Muscle layer of duodenum (tissue), 2 donors: ENCODE results near the gene WDFY2.

Source experiments
- H3K27ac ChIP-seq: one replicate; pipeline ENCODE4 v1.7.0; 2013; ENCODE audit warnings: mild to moderate bottlenecking, low read length
- H3K27me3 ChIP-seq: one replicate; pipeline ENCODE4 v1.7.0; 2013; ENCODE audit warnings: low read depth, mild to moderate bottlenecking, control low read depth, low read length
- H3K36me3 ChIP-seq, 2 donors: one replicate each; pipeline ENCODE4 v1.7.0; 2013; ENCODE audit warnings: low read length in 2 of 2, control low read depth in 1 of 2, mild to moderate bottlenecking in 1 of 2; ENCODE audit not compliant: insufficient read depth in 2 of 2, control insufficient read depth in 1 of 2
- H3K4me1 ChIP-seq, 2 donors: one replicate each; pipeline ENCODE4 v1.7.0; 2013; ENCODE audit warnings: low read length in 2 of 2, mild to moderate bottlenecking in 2 of 2, control low read depth in 1 of 2, moderate library complexity in 1 of 2; ENCODE audit not compliant: insufficient read depth in 2 of 2, control insufficient read depth in 1 of 2
- H3K4me3 ChIP-seq, 2 donors: one replicate each; pipeline ENCODE4 v1.7.0; 2013; ENCODE audit warnings: low read length in 2 of 2, low read depth in 1 of 2, mild to moderate bottlenecking in 1 of 2
- H3K9me3 ChIP-seq, 2 donors: one replicate each; pipeline ENCODE4 v1.7.0; 2013; ENCODE audit warnings: low read length in 2 of 2, control low read depth in 1 of 2, mild to moderate bottlenecking in 1 of 2; ENCODE audit not compliant: control insufficient read depth in 1 of 2
- donor health status: healthy.

Gene WDFY2

GRCh38 chr13:51550151-51550550 is 34.1 kb upstream of the WDFY2 start:
- H3K4me3 ChIP-seq = no peak overlapping the region
- H3K9me3 ChIP-seq = no peaks in the 10 kb centered on the region
- no peaks in the 10 kb centered on the region for H3K36me3 ChIP-seq
- no peak overlapping the region for H3K27ac ChIP-seq
- no peaks in the 10 kb centered on the region for H3K4me1 ChIP-seq
- no peaks in the 10 kb centered on the region for H3K27me3 ChIP-seq

GRCh38 chr13:51551416-51551815 is 32.8 kb upstream of the WDFY2 start:
- Histone ChIP-seq H3K36me3 (no peaks in the 10 kb centered on the region), H3K9me3 (no peaks in the 10 kb centered on the region), H3K27ac (no peak overlapping the region)

DNA sequence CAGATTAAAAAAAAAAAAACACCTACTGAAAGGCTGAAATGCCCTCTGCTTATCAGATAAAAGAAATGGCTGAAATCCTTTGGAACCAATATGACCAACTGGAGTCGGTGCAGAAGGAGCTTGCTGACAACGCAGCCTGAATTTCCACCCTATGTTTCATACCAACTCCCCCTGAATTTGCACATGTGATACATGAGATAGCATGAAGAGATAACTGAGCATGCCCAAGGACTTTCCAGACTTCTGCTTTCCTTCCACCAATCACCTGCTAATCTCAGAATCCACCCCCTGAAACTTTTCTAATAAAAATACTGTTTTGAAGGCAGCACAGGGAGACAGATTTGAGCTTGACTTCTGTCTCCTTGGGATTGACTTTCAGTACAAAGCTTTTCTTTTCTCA is 32.2 kb upstream of the WDFY2 start:
- no peaks in the 10 kb centered on the region for H3K27me3 ChIP-seq
- H3K4me1 ChIP-seq = no peaks in the 10 kb centered on the region
- H3K27ac ChIP-seq = no peak overlapping the region
- no peaks in the 10 kb centered on the region for H3K9me3 ChIP-seq
- H3K36me3 ChIP-seq = no peaks in the 10 kb centered on the region
- no peak overlapping the region for H3K4me3 ChIP-seq

More at GRCh38 chr13:51551416-51551815, 32.8 kb upstream of the WDFY2 start:
- Histone ChIP-seq H3K27me3 (no peaks in the 10 kb centered on the region), H3K4me1 (no peaks in the 10 kb centered on the region), H3K4me3 (no peak overlapping the region)

DNA sequence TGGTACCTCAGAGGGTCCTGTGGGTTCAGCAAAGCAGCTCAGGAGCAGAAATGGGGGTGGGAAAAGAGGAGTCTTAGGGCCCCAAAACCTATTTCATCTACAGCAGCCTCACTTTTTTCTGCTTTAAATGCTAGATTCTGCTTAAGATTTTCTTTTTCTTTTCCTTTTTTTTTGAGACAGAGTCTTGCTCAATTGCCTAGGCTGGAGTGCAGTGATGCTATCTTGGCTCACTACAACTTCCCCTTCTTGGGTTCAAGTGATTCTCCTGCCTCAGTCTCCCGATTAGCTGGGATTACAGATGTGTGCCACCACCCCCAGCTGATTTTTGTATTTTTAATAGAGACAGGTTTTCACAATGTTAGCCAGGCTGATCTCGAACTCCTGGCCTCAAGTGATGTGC is 30.7 kb upstream of the WDFY2 start:
- H3K9me3 ChIP-seq = no peaks in the 10 kb centered on the region
- H3K27ac ChIP-seq = no peak overlapping the region
- no peaks in the 10 kb centered on the region for H3K36me3 ChIP-seq
- no peaks in the 10 kb centered on the region for H3K4me1 ChIP-seq
- no peaks in the 10 kb centered on the region for H3K27me3 ChIP-seq
- no peak overlapping the region for H3K4me3 ChIP-seq

- no peak overlapping the region for H3K4me3 ChIP-seq
- H3K36me3 ChIP-seq = no peaks in the 10 kb centered on the region
- no peaks in the 10 kb centered on the region for H3K27me3 ChIP-seq
- no peaks in the 10 kb centered on the region for H3K9me3 ChIP-seq
- no peak overlapping the region for H3K27ac ChIP-seq
- H3K4me1 ChIP-seq = no peaks in the 10 kb centered on the region
Measured at GRCh38 chr13:51556740-51557139, 27.5 kb upstream of the WDFY2 start.

- Histone ChIP-seq H3K27me3 (no peaks in the 10 kb centered on the region), H3K4me1 (no peaks in the 10 kb centered on the region), H3K27ac (no peak overlapping the region), H3K36me3 (no peaks in the 10 kb centered on the region), H3K9me3 (no peaks in the 10 kb centered on the region), H3K4me3 (no peak overlapping the region)
Measured at GRCh38 chr13:51557438-51557837, 26.8 kb upstream of the WDFY2 start.

DNA sequence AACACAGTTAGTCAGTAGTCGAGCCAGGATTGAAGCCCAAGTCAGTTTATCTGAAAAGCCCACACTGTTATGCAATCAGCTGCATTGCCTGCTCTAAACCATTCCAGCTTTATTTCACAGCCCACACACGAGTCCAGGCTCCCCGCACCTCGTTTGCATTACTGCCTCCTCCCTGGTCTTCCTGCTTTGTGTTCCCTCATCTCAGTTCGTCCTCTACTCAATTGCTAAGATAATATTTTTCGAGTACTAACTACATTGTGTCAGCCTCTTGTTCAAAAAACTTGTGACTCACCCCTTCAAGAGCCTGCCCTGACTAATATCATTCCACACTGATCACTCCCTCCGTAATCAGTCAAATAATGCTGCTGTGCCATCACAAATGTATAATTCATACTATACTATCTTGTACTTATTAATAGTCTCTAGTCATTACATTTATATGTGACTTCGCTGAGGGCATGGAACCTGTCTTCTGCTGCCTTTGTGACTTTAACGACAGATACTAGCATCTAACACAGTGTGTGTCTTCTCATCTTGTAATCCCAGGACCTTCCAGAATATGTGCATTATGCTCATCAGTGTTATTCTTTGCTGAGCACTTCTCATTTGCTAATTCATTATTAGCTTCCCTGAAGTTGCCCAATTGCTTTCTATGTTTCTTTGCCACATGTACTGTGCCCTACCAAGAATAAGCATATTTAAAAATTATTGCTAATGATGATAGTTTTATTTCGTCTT is 26.2 kb upstream of the WDFY2 start:
- H3K27ac ChIP-seq = no peak overlapping the region
- no peak overlapping the region for H3K4me3 ChIP-seq
- H3K36me3 ChIP-seq = no peaks in the 10 kb centered on the region
- H3K27me3 ChIP-seq = no peaks in the 10 kb centered on the region
- H3K9me3 ChIP-seq = no peaks in the 10 kb centered on the region
- H3K4me1 ChIP-seq = no peaks in the 10 kb centered on the region

GRCh38 chr13:51559946-51560735 is 24.1 kb upstream of the WDFY2 start:
- Histone ChIP-seq H3K9me3 (no peaks in the 10 kb centered on the region), H3K4me1 (no peaks in the 10 kb centered on the region), H3K4me3 (no peak overlapping the region), H3K27ac (no peak overlapping the region), H3K36me3 (no peaks in the 10 kb centered on the region), H3K27me3 (no peaks in the 10 kb centered on the region)

DNA sequence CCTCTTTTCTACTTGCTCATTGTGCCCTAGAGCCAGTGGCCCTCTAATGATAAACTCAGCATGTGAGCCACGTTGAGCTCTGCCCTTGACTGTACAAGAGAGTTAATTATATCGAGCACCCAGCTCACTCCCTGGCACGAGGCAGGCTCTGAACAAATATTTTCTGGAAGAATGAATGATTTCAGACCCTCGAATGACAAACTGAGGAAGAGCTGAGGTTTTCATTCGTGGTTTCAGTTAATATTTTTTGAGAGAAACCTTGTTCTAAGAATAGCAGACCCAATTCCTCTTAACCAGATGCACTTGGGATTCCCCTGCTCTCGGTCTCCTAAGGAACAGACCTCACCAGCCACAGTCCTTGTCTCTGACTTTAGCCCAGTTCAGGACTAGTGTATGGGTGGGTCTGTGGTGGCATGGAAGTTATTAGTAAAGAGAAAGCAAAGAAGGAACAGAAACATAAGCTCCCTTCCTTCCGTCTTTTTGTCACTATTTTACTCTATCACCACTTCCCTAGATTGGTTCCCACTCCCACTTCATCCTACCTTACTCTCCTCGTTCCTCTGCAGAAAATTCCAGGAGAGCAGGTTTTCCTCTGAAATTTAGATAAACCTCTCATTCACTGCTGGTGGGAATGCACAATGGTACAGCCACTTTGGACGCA is 22.1 kb upstream of the WDFY2 start:
- Histone ChIP-seq H3K4me1 (no peaks in the 10 kb centered on the region), H3K9me3 (no peaks in the 10 kb centered on the region), H3K27ac (no peak overlapping the region), H3K4me3 (no peak overlapping the region), H3K27me3 (no peaks in the 10 kb centered on the region), H3K36me3 (no peaks in the 10 kb centered on the region)

GRCh38 chr13:51564252-51564651 is 20.0 kb upstream of the WDFY2 start:
- H3K4me1 ChIP-seq = no peaks in the 10 kb centered on the region
- no peak overlapping the region for H3K27ac ChIP-seq
- H3K9me3 ChIP-seq = no peaks in the 10 kb centered on the region
- no peaks in the 10 kb centered on the region for H3K36me3 ChIP-seq
- no peak overlapping the region for H3K4me3 ChIP-seq
- H3K27me3 ChIP-seq = no peaks in the 10 kb centered on the region

GRCh38 chr13:51564671-51565070 is 19.6 kb upstream of the WDFY2 start:
- H3K4me3 ChIP-seq = no peak overlapping the region
- no peaks in the 10 kb centered on the region for H3K27me3 ChIP-seq
- no peaks in the 10 kb centered on the region for H3K4me1 ChIP-seq
- no peaks in the 10 kb centered on the region for H3K36me3 ChIP-seq
- H3K9me3 ChIP-seq = no peaks in the 10 kb centered on the region
- no peak overlapping the region for H3K27ac ChIP-seq
